Left forelimb (tissue), 1 donor: Measurements from ENCODE around the gene AKR1C3.
"Not testable (repeated sequence)": the region's sequence is repeated elsewhere in the genome, so short reads cannot be mapped to it uniquely, and the experiment has no call there.

Experiments used
- DNase-seq: peaks from one replicate; pipeline ENCODE4 v3.0.0-alpha.2; 2018; ENCODE audit warnings: low spot score

AKR1C3 gene

GRCh38 chr10:5094265-5095205 is at the start of gene AKR1C3:
Gene AKR1C3, plus strand, starts transcription at chr10:5094414. Its CDS starts 31 bp downstream, at chr10:5094445.
- DNase-seq: no peak

DNA sequence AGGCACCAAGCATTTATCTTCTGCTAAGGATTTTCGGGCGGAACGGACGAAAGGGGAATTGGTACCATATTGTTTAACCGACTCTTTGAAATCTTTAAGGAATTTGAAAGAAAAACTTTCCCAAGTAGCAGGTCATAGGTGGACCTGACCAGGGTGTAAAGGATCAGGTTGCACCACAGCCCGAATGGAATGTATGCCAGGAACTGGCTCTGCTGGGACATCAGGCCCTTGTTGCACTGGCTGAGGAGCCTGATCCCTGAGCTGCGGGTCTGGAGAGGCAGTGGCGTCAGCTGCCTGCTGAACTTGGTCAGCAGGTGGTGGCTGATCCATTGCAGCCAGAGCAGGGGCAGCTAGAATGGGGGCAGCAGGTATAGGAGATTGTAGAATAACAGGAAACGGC is 49.1 kb upstream of the AKR1C3 start:
- DNase-seq: no peak

- no peak for DNase-seq
Observed at GRCh38 chr10:5046410-5046809, 47.8 kb upstream of the AKR1C3 start.

DNA sequence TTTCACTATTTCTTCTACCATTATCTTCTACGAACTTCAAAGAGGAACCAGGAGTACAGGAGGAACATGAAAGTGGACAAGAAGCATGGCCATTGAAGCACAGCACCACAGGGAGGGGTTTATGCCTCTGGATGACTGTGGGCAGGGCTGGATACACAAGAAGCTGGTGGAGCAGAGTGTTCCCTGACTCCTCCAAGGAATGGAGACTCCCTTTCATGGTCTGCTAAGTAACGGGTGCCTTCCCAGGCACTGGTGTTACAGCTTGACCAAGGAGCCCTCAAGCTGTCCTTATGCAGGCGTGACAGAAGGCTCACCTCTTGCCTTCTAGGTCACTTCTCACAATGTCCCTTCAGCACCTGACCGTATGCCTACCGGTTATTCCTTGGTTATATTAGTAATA is 47.2 kb upstream of the AKR1C3 start:
- not testable (repeated sequence) for DNase-seq

DNA sequence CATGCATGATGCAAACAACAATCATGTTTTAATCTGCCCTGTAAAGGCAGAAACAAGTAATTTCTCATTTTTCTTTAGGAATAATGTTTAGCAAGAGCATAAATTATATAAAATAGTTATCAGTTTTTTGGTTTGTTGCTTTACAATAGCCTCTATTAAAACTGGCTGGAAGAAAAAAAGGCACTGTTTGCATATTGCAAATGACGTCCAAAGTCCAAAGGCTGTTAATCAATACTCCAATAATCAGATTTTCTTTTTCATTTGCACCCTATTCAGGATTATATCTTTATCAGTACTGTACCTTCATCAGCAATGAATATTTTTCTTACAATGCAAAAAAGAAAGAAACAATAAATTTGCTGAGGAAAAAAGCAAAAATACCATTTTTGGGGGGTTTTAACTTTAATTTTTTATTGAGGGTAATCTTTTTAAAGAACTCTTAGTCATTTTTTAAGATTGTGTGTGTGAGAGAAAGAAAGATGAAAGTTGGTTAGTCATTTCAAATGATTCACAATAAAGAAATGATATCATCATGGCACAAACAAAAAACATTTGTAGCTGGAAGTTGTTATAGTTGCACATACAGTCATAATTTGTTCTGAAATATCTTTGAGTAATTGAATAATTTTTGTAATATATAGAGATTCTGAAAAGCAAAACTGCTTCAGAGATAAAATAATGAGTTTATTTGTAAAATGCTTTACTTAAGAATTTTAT is 46.1 kb upstream of the AKR1C3 start:
- no peak for DNase-seq

DNA sequence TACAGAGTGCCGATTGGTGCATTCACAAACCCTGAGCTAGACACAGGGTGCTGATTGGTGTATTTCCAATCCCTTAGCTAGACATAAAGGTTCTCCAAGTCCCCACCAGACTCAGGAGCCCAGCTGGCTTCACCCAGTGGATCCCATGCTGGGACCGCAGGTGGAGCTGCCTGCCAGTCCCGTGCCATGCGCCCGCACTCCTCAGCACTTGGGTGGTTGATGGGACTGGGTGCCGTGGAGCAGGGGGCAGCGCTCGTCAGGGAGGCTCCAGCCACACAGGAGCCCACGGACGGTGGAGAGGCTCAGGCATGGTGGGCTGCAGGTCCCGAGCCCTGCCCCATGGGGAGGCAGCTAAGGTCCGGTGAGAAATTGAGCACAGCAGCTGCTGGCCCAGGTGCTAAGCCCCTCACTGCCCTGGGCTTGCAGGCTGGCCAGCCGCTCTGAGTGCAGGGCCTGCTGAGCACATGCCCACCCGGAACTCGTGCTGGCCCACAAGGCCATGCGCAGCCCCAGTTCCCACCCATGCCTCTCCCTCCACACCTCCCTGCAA is 41.2 kb upstream of the AKR1C3 start:
- DNase-seq: not testable (repeated sequence)

- not testable (repeated sequence) for DNase-seq
Observed at GRCh38 chr10:5054831-5055230, 39.4 kb upstream of the AKR1C3 start.

GRCh38 chr10:5059267-5059666 is 34.9 kb upstream of the AKR1C3 start:
- DNase-seq: not testable (repeated sequence)

DNA sequence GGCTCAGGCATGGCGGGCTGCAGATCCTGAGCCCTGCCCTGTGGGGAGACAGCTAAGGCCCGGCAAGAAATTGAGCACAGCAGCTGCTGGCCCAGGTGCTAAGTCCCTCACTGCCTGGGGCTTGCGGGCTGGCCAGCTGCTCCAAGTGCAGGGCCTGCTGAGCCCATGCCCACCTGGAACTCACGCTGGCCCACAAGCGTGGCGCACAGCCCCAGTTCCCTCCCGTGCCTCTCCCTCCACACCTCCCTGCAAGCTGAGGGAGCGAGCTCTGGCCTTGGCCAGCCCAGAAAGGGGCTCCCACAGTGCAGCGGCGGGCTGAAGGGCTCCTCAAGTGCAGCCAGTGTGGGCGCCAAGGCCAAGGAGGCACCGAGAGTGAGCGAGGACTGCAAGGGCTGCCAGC is 33.4 kb upstream of the AKR1C3 start:
- DNase-seq: not testable (repeated sequence)

DNA sequence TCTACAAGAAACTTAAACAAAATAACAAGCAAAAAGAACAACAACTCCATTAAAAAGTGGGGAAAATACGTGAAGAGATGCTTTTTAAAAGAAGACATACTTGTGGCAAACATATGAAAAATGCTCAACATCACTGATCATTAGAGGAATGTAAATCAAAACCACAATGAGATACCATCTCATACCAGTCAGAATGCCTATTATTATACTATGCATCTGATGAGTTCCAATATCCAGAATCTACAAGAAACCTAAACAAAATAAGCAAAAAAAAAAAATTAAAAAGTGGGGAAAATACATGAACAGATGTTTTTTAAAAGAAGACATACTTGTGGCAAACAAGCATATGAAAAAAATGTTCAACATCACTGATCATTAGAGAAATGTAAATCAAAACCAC is 29.6 kb upstream of the AKR1C3 start:
- DNase-seq: no peak

DNA sequence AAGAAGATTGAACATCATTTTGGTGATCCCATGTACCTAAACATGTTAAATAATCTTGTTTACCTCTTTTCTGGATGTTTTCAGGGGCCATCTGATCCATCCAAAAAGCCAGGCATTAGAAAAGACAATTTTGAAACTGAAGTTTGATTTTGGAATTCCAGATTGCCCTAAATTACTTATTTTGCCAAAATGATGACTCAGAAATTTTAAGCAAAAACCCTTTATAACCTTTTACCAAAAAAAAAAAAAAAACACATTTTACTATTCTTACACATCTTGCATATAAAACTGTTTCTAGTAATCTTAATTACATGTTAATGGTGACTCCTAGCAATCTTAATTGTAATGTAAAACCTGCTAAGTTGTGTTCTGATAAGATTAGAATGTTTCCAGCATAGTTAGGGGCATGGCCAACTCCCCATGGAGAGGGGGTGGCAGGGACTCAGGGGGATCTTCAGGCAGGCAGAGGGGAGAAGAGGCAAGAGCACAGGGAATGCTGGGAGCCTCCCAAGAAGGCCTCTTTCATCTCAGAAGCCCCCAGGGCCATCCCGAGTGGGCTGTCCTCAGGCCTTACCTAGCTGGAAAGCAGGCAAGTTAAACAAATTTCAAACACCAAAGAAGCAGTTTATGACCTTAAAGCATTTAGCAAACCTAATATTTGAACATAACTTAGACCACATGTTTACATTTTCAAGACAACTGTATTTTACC is 25.8 kb upstream of the AKR1C3 start:
- no peak for DNase-seq

GRCh38 chr10:5070648-5071410 is 23.4 kb upstream of the AKR1C3 start:
- no peak for DNase-seq

GRCh38 chr10:5071411-5072198 is 22.6 kb upstream of the AKR1C3 start:
- no peak for DNase-seq

GRCh38 chr10:5073659-5074058 is 20.6 kb upstream of the AKR1C3 start:
- no peak for DNase-seq

- no peak for DNase-seq
Observed at GRCh38 chr10:5076615-5077014, 17.6 kb upstream of the AKR1C3 start.

DNA sequence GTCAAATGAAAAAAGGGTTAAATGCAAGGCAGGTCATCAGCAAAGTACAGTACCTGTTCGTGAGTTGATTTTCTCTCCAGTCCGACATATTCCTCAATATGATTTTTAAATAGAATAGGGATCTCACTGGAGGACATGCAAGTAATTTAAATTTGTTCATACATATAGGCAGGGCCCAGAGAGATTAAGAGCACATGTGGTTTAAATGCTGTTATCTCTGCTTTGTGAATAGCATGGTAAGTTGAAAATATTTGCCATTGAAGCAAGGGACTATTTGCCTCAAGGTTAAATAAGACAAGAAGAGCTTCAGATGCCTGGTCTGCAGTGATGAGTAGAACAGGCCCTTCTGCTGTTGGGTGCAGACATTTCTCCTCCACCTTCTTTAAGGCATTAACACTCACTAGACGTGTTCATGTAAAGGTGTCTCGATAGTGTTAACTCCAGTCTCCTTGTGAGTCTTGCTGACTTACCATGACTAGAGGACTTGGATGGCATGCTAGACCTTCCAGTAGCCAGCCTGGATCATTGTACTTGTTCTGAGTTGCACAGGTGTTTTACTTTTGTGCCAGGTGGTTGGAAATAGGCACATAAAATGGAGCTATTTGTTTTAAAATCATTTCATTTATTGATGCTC is 15.6 kb upstream of the AKR1C3 start:
- DNase-seq: no peak

DNA sequence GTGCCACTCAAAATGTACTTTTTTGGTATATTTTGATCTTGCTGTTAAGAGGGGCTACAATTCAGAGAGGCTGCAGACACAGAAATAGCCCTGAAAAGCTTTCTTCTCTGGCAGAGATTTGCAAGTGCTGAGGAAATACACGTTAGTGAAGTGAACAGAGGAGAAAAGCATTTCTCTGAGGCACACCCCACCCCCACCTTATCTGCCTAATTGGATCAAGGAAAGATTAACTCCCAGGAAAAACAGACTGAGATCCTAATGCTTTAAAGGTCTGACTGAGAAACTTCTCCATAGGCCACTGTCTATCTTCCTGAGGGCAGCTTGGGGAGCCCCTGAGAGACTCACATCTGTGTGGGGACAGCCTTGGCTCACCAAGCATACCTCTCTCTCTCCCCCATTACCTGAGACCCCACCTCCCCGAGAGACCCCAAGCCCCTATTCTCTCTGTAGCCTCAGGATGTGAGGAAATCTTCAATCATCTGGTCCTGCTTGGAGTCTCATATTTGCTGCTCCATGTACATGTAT is 14.8 kb upstream of the AKR1C3 start:
- no peak for DNase-seq

DNA sequence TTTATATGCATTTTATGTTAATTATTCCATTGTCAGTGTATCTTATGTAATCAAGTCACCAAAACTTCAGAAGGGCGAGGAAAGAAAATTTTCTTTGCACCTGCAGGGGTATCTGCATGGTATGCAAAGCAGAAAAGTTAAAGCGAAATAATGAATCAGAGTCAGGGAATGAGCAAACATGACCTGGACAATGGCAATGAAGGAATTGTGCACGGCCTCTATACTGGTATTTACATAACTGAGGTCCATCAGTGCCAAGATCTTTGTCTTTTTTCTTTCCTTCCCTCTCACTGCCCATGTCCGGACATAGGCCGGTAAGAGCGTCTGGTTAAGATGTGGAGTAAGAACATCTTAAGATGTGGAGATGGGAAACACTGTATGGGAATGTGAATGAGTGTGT is 14.4 kb upstream of the AKR1C3 start:
- DNase-seq: no peak

- DNase-seq: no peak
Observed at GRCh38 chr10:5081091-5081490, 13.1 kb upstream of the AKR1C3 start.

GRCh38 chr10:5088703-5089261 is 5.4 kb upstream of the AKR1C3 start:
- no peak for DNase-seq
